HepG2 (cell line): ENCODE data around the gene ALMS1. TPM values are rescaled to one million over a fixed set of nuclear protein-coding genes. Genes with fewer than 3 reads are reported as not detected.

Experiments
- CTCF ChIP-seq: sonication (generic); formaldehyde crosslinking; IDR thresholded peaks from 2 replicates; pipeline ENCODE4 v1.5.0; 2020; ENCODE audit warnings: mild to moderate bottlenecking, missing genetic modification reagents, moderate library complexity
- DRAP1 ChIP-seq: IDR thresholded peaks from 2 replicates; pipeline ENCODE4 v1.6.1; 2016; ENCODE audit warnings: missing genetic modification reagents, missing compliant biosample characterization
- HHEX ChIP-seq: IDR thresholded peaks from 2 replicates; pipeline ENCODE4 v1.6.1; 2016; ENCODE audit warnings: control low read depth
- KIAA2018 ChIP-seq: sonication (generic); formaldehyde crosslinking; IDR thresholded peaks from 2 replicates; pipeline ENCODE4 v1.5.0; 2020; ENCODE audit warnings: mild to moderate bottlenecking, missing genetic modification reagents, borderline replicate concordance
- MEIS1 ChIP-seq: sonication (generic); formaldehyde crosslinking; IDR thresholded peaks from 2 replicates; pipeline ENCODE4 v1.9.0; 2021; ENCODE audit warnings: mild to moderate bottlenecking, missing genetic modification reagents, moderate library complexity, borderline replicate concordance
- MTF1 ChIP-seq: sonication (generic); formaldehyde crosslinking; IDR thresholded peaks from 2 replicates; pipeline ENCODE4 v1.5.0; 2020; ENCODE audit warnings: missing genetic modification reagents
- MXD1 ChIP-seq: sonication (generic); formaldehyde crosslinking; IDR thresholded peaks from 2 replicates; pipeline ENCODE4 v1.4.0; 2020; ENCODE audit warnings: mild to moderate bottlenecking, missing genetic modification reagents
- PBX2 ChIP-seq: IDR thresholded peaks from 2 replicates; pipeline ENCODE4 v1.6.1; 2016; ENCODE audit warnings: control low read depth
- WIZ ChIP-seq: sonication (generic); formaldehyde crosslinking; IDR thresholded peaks from 2 replicates; pipeline ENCODE4 v1.5.1; 2020; ENCODE audit warnings: mild to moderate bottlenecking, missing genetic modification reagents
- ZFY ChIP-seq: sonication (generic); formaldehyde crosslinking; IDR thresholded peaks from 2 replicates; pipeline ENCODE4 v1.4.0; 2020; ENCODE audit warnings: missing genetic modification reagents
- ZMYM2 ChIP-seq: sonication (generic); formaldehyde crosslinking; IDR thresholded peaks from 2 replicates; pipeline ENCODE4 v1.8.0; 2022; ENCODE audit warnings: mild to moderate bottlenecking, missing genetic modification reagents
- ZNF260 ChIP-seq: sonication (generic); formaldehyde crosslinking; IDR thresholded peaks from 2 replicates; pipeline ENCODE4 v1.4.0; 2020; ENCODE audit warnings: missing genetic modification reagents, low read depth, mild to moderate bottlenecking, borderline replicate concordance
- ZNF777 ChIP-seq: sonication (generic); formaldehyde crosslinking; IDR thresholded peaks from 2 replicates; pipeline ENCODE4 v1.4.0; 2020; ENCODE audit warnings: missing genetic modification reagents
- ZXDC ChIP-seq: sonication (generic); formaldehyde crosslinking; IDR thresholded peaks from 2 replicates; pipeline ENCODE4 v1.5.0; 2020; ENCODE audit warnings: mild to moderate bottlenecking, missing genetic modification reagents
- polyA plus RNA-seq, 8 experiments: library from polyadenylated mRNA; depleted of rRNA in 3 of 8; stranded (reverse) in 7 of 8; unstranded in 1 of 8; fragments of >200 nt; fragmentation: Illumina TruSeq in 4 of 8; extraction: Trizol in 4 of 8; gene quantifications; 2 replicates each; pipeline versions ENCODE4 v1.2.1 to v1.2.3, GENCODE V29; 2011 to 2016; ENCODE audit warnings: low read depth in 4 of 8, missing spikeins in 1 of 8, mixed read lengths in 1 of 8; ENCODE audit not compliant: insufficient read depth in 1 of 8
- total RNA-seq, 5 experiments: library from RNA; depleted of rRNA; stranded (reverse); fragments of >200 nt; fragmentation: Illumina TruSeq; extraction: Trizol; gene quantifications; 2 replicates each; pipeline ENCODE4 v1.2.3, GENCODE V29; 2016; ENCODE audit warnings: low read depth in 1 of 5

The ALMS1 gene
- total and polyA plus RNA-seq, 2 of the 13 experiments (the other 11 are each of a cell fraction or from before 2014, with no cell fraction given) = 12.9 to 21.2 TPM

GRCh38 chr2:73642338-73643018, 256.8 kb downstream of the ALMS1 start, which contains the start of gene NAT8 (continued):
- no peak; the same call in 1 of the 2 replicates for TF ChIP-seq DRAP1 (CRISPR knock-in tag)
- TF ChIP-seq KIAA2018 = no peak
- no peak for TF ChIP-seq ZXDC (CRISPR knock-in tag)
- 0 out of 2 replicates have a peak, but pooled peaks have one; percentile 43 for TF ChIP-seq MXD1 (CRISPR knock-in tag)
- TF ChIP-seq CTCF (CRISPR knock-in tag) = peak; percentile 37
- peak; percentile 96 for TF ChIP-seq MEIS1 (CRISPR knock-in tag)
- TF ChIP-seq ZFY (CRISPR knock-in tag) = no peak
- TF ChIP-seq ZNF260 (CRISPR knock-in tag) = no peak
- TF ChIP-seq MTF1 (CRISPR knock-in tag) = no peak
- TF ChIP-seq WIZ (CRISPR knock-in tag) = 0 out of 2 replicates have a peak, but pooled peaks have one; percentile 75
- no peak for TF ChIP-seq ZMYM2 (CRISPR knock-in tag)
- no peak for TF ChIP-seq HHEX (CRISPR knock-in tag)
- TF ChIP-seq ZNF777 (CRISPR knock-in tag) = no peak
- TF ChIP-seq PBX2 (CRISPR knock-in tag) = peak; percentile 69
